HG02884 (cell line): Measurements from ENCODE around the gene CCM2L.
A peak's percentile ranks its signal among the peaks of the same experiment; 100 is the strongest.
"Not testable (repeated sequence)": the region's sequence is repeated elsewhere in the genome, so short reads cannot be mapped to it uniquely, and the experiment has no call there.

Experiments
- ATAC-seq: cut with Tn5 transposase; IDR thresholded peaks from one replicate; pipeline ENCODE4 v1.9.1; 2021; ENCODE audit warnings: mild to moderate bottlenecking, moderate library complexity; ENCODE audit not compliant: unreplicated experiment

The CCM2L gene

DNA sequence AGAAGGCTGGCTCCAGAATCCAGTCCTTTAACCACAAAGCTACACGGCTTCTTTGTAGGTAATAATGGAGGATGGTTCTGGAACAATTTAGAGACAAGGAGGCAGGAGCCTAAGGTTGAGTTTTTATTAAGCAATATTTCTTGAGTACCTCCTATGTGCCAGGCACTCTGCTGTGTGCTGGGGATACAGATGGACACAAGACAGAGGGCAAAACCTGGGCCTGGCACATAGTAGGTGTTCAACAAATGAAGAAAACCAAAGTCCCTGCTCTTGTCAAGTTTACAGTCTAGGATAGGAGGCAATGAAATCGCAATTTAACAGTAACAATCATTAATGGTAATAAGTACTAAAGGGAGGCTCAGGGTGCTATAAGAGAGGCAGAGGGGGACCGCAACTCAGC lies 17.4 kb downstream of the CCM2L start:
- no peak for ATAC-seq

DNA sequence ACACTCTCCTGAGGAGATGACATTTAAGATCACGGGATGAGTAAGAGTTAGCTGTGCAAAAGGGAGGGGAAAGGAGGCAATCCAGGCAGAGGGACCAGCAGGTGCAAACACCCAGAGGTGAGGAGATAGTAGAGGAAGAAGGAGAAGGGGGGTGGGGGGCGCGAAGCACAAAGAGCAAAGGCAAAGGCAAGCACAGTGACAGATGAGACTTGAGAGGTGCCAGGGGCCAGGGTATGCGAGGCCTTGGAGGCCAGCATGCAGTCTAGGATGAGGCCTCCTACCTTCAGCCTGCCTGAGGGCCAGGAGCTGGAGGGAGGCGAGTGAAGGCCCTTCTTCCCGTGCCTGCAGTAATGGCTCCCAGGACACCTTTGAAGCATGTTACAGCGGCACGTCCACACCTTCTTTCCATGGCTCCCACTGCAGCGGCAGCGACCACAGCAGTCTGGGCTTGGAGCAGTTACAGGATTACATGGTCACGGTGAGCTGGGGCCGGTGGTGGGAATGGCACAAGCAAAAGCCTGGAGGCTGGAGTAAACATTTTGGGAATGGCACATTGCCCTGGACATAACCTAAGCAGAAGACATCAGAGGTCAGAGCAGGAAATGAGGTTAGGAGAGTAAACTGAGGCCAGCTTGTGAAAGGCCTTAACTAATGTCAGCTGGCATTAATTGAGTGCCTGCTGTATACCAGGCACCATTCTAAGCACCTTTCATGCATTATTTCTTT lies 18.6 kb downstream of the CCM2L start:
- ATAC-seq, result no peak

DNA sequence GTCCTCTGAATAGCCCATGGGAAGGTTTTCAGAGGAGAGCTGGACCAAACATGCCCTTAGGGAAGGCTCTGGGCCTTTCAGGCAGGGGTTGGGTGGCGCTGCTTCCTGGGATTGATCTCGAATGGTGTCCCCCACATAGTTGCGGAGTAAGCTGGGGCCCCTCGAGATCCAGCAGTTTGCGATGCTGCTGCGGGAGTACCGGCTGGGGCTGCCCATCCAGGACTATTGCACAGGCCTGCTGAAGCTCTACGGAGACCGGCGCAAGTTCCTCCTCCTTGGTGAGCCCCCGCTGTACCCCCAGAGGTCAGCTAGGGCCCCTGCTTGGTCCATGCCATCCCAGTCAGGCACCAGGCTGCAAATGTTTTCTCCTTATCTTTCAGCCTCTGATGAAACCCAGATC lies 19.3 kb downstream of the CCM2L start:
- no peak for ATAC-seq

DNA sequence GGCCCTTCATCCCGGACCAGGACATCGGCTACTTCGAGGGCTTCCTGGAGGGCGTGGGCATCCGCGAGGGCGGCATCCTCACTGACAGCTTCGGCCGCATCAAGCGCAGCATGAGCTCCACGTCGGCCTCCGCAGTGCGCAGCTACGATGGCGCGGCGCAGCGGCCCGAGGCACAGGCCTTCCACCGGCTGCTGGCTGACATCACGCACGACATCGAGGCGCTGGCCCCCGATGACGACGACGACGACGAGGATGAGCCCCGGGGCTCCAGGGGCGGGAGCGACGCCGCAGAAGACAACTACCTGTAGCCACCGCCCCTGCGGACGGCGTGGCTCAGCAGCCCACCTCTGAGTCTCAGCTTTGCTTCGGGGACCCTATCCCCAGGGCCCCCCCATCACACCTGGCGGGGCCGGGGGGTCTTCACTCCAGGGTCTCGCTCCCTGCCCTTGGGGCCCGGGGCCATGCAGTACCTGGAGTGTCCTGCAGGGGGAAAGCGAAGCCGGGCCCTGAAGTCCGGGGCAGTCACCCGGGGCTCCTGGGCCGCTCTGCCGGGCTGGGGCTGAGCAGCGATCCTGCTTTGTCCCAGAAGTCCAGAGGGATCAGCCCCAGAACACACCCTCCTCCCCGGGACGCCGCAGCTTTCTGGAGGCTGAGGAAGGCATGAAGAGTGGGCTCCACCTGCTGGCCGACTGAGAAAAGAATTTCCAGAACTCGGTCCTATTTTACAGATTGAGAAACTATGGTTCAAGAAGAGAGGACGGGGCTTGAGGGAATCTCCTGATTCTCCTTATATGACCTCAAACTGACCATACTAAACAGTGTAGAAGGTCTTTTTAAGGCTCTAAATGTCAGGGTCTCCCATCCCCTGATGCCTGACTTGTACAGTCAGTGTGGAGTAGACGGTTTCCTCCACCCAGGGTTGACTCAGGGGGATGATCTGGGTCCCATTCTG lies 21.0 kb downstream of the CCM2L start:
- ATAC-seq, result no peak

DNA sequence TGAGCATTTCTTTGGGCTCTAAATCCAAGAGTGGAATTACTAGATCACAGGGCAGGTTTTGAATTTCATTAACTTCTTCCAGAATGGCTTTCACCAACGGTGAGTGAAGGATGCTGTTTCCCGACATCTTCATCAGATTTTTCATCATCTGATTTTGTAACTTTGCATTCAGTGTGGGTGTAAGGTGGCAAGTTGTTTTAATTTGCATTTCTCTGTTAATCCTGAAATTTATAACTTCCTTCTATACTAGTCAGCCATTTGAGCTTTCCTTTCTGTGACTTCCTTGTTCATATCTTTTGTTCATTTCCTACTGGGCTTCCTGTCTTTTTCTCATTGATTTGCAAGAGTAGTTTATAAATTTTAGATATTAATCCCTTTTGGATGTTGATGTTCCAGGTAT lies 23.1 kb downstream of the CCM2L start:
- no peak for ATAC-seq

DNA sequence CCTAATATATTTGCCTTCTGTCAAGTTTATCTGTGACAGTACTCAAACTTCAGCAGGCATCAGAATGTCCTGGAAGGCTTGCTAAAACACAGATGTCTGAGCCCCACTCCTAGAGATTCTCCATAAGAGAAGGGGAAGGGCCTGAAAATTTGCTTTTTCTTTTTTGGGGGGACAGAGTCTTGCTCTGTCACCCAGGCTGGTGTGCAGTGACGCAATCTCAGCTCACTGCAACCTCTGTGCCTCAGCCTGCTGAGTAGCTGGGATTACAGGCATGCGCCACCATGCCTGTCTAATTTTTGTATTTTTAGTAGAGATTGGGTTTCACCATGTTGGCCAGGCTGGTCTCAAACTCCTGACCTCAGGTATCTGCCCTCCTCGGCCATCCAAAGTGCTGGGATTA lies 23.5 kb downstream of the CCM2L start:
- ATAC-seq, result not testable (repeated sequence)

DNA sequence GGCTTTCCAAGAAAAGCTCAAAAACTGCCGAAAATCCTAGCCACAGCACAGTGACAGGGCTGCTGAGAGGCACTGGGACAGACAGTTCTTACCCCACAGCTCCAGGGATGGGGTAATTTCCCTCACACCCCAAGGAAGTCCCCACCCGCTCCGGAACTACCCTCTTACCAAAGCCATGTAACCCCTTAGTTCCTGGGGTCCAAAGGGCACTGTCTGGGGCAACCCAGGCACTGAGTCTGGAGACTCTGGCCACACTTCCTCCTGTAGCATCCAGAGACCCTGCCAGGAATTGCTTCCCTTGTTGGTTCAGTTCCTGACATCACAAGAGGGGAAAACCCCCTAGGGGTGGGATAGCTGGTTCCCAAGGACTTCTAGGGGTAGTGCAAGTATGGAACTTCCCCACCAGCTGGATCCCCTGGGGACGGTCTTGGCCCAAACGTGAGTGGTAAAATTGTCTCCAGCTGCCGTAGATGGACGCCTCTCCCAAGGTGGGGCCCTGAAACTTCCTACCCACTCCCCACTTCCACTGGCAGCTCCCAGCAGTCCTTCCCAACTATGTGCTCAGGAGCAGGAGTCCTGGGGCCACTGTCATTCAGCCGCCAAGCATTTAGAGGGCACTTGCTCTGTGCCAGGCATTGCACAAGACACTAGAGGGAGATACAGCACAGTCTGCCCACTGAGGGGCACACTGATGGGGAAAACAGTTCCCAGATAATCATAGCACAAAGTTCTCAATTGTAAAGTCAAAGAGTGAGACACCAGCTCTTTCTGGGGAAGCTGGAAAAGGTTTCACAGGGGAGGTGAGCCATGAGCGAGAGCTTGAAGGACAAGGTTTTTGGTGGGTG lies 24.6 kb downstream of the CCM2L start:
- ATAC-seq, result no peak

DNA sequence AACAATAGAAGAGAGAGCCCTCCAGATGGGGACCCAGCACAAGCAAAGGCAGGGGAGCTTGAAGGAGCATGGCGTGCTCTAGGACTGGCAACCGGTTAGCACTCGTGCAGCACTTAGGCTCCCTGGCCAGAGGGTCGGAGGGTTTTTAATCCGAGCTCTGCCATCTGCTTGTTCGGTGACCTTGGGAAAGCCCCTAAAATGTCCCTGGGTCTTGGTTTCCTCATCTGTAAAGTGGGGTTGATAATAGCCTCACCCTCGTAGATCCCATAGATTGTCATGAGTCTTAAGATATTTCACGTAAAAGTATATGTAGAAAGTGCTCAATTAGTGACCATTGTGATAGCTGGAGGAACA lies 25.2 kb downstream of the CCM2L start:
- no peak for ATAC-seq

DNA sequence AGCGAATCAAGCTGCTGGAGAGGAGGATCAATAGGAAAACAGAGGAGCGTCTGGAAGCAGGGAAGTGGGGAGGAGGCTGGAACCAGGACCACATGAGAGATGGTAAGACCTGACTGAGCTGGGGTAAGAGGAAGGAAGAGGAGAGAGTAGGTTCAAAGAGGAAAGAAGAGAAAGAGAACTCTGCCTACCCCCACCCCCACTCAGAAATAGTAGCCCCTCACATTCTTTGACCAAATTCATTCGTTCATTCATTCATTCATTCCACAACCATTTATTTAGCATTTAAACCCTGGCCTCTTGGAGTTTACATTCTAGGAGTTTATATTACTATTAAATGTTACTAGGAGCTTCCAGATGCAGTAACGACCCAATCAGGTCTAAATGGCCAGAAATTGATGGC lies 26.0 kb downstream of the CCM2L start:
- ATAC-seq, result no peak

DNA sequence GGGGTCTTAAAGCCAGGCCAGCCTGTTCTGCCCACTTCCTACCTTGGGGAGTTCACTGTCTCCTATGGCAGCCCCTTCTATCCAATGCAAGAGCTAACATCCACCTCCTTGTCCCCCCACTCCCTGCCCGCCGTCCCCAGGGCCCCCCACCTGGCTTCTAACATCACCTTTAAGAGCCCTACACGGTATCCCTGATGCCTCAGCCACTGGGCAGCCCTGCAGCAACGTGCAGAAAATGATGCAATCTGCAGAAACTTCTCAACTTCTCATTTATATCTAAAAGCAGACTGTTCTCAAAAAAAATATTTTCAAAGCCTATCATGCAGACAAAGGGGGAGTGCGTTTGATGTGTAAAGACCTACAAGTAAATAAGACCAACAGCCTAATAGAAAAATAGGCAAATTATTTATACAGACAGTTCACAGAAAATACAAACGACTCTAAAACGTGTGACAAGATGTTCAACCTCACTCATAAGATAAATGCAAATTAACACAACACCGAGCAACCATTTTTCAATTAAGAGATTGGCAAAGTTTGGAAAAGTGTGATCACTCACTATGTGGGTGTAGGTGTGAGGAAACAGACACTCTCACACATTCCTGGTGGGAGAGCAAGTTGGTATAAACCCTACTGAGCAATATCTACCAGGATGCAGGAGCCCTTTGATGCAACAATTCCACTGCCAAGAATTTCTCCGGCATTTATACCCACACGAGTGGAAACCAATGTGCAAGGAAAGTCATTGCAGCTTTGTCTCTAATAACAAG lies 26.7 kb downstream of the CCM2L start:
- ATAC-seq, result no peak

DNA sequence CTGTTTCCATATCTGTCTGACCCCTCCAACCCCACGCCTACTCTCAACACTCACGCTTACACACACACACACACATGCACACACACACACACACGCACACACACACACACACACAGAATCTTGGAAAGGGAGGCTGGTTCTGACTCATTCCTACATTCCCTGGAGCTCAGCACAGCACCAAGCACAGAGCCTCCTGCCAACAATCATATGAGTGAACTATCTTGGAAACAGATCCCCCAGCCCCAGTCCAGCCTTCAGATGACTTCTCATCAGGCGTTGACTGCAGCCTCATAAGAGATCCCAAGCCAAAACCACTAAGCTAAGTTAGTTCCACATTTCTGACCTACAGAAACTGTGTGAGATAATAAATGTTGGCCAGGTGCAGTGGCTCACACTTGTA lies 27.7 kb downstream of the CCM2L start:
- no peak for ATAC-seq

DNA sequence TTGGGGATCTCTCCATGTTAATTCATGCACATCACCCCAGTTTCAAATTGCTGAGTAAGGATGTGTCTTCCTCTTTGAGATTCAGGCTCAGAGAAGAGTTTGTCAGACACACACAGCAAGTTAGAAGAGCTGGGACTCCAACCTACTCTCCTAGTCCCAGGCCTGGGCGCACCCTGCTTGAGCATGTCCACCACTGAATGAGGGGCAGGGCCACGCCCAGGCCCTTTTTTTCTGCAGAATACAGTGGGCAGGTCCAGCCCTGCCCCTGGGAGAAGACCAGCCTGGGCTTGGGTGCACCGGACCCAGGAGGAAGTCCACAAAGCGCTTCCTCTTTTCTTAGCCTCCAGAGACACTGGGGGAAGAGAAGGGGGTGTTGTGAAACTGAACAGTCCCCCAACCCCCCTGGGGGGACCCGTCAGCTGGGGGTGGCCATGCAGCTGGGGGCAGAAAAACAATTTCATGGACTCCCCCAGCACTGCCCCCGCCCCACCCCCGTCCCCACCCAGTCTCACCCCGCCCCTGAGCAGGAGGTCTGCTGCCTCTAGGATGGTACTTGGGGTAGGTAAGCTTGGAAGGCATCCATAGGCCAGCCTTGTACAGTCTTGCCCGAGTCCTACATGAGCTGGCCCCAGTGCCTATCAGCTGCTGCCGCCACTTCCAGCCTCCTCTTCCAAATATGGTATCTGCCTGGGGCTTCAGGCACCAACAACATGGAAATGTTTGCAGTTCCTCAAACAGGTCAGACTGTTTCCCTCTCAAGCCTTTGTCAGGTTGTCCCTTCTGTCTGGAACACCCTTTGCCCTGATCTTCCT lies 30.1 kb downstream of the CCM2L start:
- peak; percentile 57 for ATAC-seq

DNA sequence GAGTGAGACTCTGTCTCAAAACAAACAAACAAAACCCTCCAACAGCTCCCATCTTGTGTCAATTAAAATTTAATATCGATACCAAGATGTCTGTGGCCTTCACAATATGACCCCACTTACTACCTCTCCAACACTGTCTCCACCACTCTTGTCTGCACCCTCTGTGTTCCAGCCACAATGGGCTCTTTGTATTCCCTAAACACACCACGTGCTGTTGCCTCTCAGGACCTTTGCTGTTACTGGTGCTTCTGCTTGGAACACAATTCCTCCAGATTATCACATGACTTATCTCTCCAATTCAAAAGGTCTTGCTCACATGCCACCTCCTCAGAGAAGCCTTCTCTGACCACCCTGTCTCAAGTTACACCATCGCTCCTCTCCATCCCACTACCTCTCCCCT lies 35.8 kb downstream of the CCM2L start:
- ATAC-seq, result no peak

DNA sequence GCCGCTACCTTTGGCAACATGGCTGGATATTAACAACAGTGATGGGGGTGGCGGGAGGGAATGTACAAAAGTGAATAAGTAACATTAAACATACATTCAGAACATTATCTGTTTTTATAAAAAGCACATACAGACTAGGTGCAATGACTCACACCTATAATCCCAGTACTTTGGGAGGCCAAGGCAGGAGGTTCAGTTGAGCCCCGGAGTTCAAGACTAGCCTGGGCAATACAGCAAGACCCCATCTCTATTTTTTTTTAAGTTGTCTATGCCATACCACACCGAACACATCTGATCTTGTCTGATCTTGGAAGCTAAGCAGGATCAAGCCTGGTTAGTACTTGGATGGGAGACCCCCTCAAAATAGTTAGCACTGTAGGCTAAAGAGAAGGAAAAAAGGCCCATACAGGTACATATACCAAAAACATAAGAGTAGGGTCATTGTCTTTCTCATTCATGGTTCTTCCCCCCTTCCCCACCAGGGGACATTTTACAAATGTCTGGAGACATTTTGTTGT lies 40.1 kb downstream of the CCM2L start:
- ATAC-seq, result no peak

DNA sequence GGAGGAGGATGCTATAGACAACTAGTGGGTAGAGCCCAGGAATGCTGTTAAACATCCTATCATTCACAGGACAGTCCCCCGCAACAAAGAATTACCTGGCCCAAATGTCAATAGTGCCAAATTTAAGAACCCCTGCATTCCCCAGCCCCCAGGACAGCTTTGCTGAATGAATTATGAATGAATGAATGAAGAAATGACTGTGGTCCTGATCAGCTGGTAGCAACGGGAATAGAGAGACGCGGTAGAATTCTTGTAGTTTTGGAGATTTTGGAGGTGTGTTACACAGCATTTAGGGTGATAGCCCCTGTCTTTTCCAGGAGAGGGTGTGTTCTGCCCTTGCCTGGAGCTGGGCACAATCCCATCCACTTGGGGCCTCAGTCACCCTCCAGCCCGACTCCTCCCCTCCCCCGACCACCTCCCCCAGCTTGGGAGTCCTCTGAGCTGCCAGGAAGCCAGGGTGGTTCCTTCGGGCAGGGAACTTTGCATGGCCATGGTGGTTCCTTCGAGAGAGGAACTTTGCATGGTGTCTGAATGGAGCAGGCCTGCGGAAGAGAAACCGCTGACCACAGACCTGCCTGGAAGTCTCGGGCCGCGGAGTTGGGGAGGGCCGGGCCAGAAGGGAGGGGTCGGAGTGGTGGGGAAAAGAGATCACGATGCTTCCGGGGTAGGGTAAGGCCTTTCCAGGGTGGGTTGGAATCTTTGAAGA lies 40.8 kb downstream of the CCM2L start:
- ATAC-seq, result no peak

DNA sequence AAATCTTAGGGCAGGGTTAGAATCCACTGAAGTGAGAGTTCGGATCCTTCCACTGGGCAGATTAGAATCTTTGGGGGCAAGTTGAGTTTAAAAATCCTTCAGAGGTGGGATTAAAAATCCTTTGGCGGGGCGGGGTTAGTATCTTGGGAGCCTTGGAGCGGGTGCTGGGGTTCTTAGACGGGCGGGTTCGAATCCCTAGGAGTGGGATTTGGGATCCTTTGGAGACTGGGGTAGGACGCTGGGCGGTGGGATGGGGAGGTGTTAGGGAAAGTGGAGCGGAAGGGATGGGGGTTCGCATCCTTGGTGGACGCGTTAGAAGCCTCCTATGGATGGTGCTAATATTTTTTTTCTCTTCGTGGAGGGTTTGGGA lies 41.5 kb downstream of the CCM2L start:
- ATAC-seq, result no peak

DNA sequence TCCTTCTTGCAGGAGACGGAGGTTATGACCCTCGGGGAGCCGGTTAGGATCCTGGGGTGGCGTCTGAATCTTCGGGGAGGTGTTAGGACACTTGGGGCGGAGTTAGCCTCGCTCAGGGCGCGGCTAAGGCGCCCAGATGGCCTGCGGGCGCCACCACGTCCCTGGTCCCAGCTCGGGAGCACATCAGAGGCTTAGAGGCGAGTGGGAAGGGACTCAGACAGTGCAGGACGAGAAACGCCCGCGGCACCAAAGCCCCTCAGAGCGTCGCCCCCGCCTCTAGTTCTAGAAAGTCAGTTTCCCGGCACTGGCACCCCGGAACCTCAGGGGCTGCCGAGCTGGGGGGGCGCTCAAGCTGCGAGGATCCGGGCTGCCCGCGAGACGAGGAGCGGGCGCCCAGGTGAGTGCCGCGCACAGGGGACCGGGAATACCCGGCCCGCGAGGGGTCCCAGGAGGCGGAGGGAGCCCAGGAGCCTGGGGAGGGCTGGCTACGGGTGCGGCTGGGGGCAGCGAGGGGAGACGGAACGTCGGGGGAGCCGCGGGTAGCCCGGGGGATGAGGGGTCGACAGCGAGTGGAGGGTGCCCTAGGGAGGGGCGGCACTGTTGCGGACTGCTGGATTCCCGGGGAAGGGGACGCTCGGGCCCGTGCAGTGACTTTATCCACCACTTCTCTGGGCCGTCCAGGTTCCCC lies 42.0 kb downstream of the CCM2L start, which contains the start of gene HCK:
Gene HCK (plus strand): TSS at position 153 of the 688 bp plus-strand sequence.
- ATAC-seq, result no peak

DNA sequence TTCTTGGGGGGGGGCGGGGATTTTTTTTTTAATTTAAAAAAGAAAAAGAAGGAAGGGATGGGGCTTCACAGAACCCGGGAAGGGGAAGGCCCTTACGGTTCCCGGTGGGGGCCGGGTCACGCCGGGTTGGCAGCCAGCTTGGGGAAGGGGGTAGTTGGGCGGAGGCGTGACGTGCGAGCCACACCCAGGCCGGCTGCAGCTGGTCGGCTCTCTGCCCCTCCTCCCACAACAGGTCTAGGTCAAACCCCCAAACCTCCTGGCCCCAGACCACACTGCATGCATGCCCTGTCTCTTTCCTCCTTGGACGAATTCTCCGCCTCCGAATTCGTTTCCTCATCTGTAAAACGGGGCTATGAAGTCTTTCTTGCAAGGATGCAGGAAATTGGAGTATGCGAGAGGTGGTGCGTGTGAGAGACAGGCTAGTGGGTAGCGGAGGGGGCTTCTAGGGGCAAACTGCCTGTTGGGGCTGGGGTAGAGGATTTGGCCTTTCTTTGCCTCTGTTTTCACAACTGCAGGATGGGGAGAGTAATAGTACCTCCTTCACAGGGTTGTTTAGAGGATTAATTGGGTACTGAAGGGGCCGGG lies 42.6 kb downstream of the CCM2L start:
- no peak for ATAC-seq
